Endothelial cell of umbilical vein (primary cell): ENCODE measurements around the gene HEPHL1. TPM values are rescaled to one million over a fixed set of nuclear protein-coding genes. Genes with fewer than 3 reads are reported as not detected.

Experiments
- BruUV-seq: library from RNA; stranded (reverse); fragments of 400-500 nt; replicated peaks from 2 replicates; lab custom pipeline; 2021; lab: Mats Ljungman, UMichigan
- CTCF ChIA-PET: fragments of 300-600, 350-600 bp; sonication (Branson Sonifier 250); formaldehyde crosslinking; loops from one replicate; lab custom pipeline; 2021; ENCODE audit warnings: antibody characterized with exemption, inconsistent platforms; lab: Charles Lee
- POLR2A ChIA-PET: fragments of 300-600, 350-600 bp; sonication (Branson Sonifier 250); formaldehyde crosslinking; loops from one replicate; lab custom pipeline; 2021; ENCODE audit warnings: antibody characterized with exemption, inconsistent platforms; lab: Charles Lee
- DNase-seq: peaks from one replicate; pipeline ENCODE4 v3.0.0-alpha.2; 2011; ENCODE audit warnings: low read depth, low spot score
- FAIRE-seq: peaks from 2 replicates; lab custom pipeline; 2011; peaks lifted over from hg19 to GRCh38; lab: Jason Lieb, UNC
- H2AFZ ChIP-seq: 2 replicates; pipeline ENCODE4 v1.6.0; 2012; ENCODE audit warnings: low read depth, low read length, control low read depth, inconsistent platforms
- H3K27ac ChIP-seq: 2 replicates; pipeline ENCODE4 v1.5.1; 2011; ENCODE audit warnings: low read depth, mild to moderate bottlenecking, control low read depth, low read length, moderate library complexity; ENCODE audit not compliant: insufficient read depth
- H3K27me3 ChIP-seq, 2 experiments: 2 replicates each; pipeline versions ENCODE4 v1.6.0 to v1.6.1; 2011; ENCODE audit warnings: low read length in 2 of 2, mixed read lengths in 1 of 2; ENCODE audit not compliant: control insufficient read depth in 2 of 2, insufficient read depth in 2 of 2
- H3K36me3 ChIP-seq, 2 experiments: 2 replicates in 1 of 2; 3 replicates in 1 of 2; pipeline ENCODE4 v1.5.1; 2011; ENCODE audit warnings: low read length in 2 of 2, mild to moderate bottlenecking in 1 of 2, moderate library complexity in 1 of 2; ENCODE audit not compliant: control insufficient read depth in 2 of 2, insufficient read depth in 2 of 2; ENCODE audit errors: extremely low read depth in 1 of 2
- H3K4me1 ChIP-seq: 3 replicates; pipeline ENCODE4 v1.5.1; 2011; ENCODE audit warnings: mild to moderate bottlenecking, low read length; ENCODE audit not compliant: control insufficient read depth, insufficient read depth; ENCODE audit errors: extremely low read depth
- H3K4me2 ChIP-seq: 2 replicates; pipeline ENCODE4 v1.6.1; 2011; ENCODE audit warnings: low read length, control low read depth, mixed read lengths; ENCODE audit not compliant: insufficient read depth
- H3K4me3 ChIP-seq, 3 experiments: fragments of 200-600 bp in 1 of 3; sonication (generic), shearing (Covaris generic) in 1 of 3; replicated peaks in 1 of 3; 2 replicates each; pipeline ENCODE4 v1.5.1; 2011 to 2016; ENCODE audit warnings: control low read depth in 3 of 3, low read length in 3 of 3, mild to moderate bottlenecking in 2 of 3, inconsistent platforms in 1 of 3, low read depth in 1 of 3, moderate library complexity in 1 of 3; ENCODE audit not compliant: insufficient read depth in 1 of 3
- H3K79me2 ChIP-seq: 2 replicates; pipeline ENCODE4 v1.6.0; 2012; ENCODE audit warnings: low read length, inconsistent platforms; ENCODE audit not compliant: control insufficient read depth, insufficient read depth
- H3K9ac ChIP-seq: replicated peaks from 2 replicates; pipeline ENCODE3; 2011; ENCODE audit warnings: low read length, control low read depth; ENCODE audit not compliant: insufficient read depth; ENCODE audit errors: extremely low read depth
- H3K9me1 ChIP-seq: replicated peaks from 3 replicates; pipeline ENCODE4 v1.6.0; 2011; ENCODE audit warnings: mild to moderate bottlenecking, low read length; ENCODE audit not compliant: control insufficient read depth, insufficient read depth; ENCODE audit errors: extremely low read depth
- H3K9me3 ChIP-seq: replicated peaks from 2 replicates; pipeline ENCODE4 v1.5.1; 2012; ENCODE audit warnings: low read length, inconsistent platforms; ENCODE audit not compliant: control insufficient read depth, insufficient read depth
- H4K20me1 ChIP-seq: replicated peaks from 2 replicates; pipeline ENCODE3; 2011; ENCODE audit warnings: mild to moderate bottlenecking, low read length; ENCODE audit not compliant: control insufficient read depth, insufficient read depth; ENCODE audit errors: extremely low read depth
- EZH2 ChIP-seq: IDR thresholded peaks from 2 replicates; pipeline ENCODE4 v1.6.1; 2012; ENCODE audit warnings: borderline replicate concordance, low read depth, mild to moderate bottlenecking, moderate library complexity, low read length, inconsistent platforms; ENCODE audit not compliant: severe bottlenecking
- FOS ChIP-seq: IDR thresholded peaks from 2 replicates; pipeline ENCODE4 v1.6.1; 2011; ENCODE audit warnings: mild to moderate bottlenecking, low read length, moderate library complexity, borderline replicate concordance; ENCODE audit not compliant: insufficient read depth
- JUN ChIP-seq: IDR thresholded peaks from 2 replicates; pipeline ENCODE4 v1.6.1; 2011; ENCODE audit warnings: borderline replicate concordance, low read depth; ENCODE audit not compliant: insufficient read length, insufficient read depth
- MAX ChIP-seq: IDR thresholded peaks from 2 replicates; pipeline ENCODE4 v1.6.1; 2011; ENCODE audit not compliant: insufficient read depth, insufficient read length
- MYC ChIP-seq: IDR thresholded peaks from one replicate; pipeline ENCODE4 v1.6.1; 2011; ENCODE audit warnings: mild to moderate bottlenecking, low read depth, low read length
- POLR2A ChIP-seq: IDR thresholded peaks from 2 replicates; pipeline ENCODE4 v1.6.1; 2012; ENCODE audit warnings: low read depth, mild to moderate bottlenecking, control low read depth, low read length
- POLR2AphosphoS5 ChIP-seq: IDR thresholded peaks from 2 replicates; pipeline ENCODE4 v1.6.1; 2012; ENCODE audit warnings: low read depth, mild to moderate bottlenecking, control low read depth, low read length, moderate library complexity; ENCODE audit not compliant: insufficient read depth
- dilution Hi-C: fragments of 300-500 bp; cut with MboI; formaldehyde crosslinking; loops from one replicate; pipeline ENCODE4 v1.15.0; 2019; ENCODE audit warnings: low sequenced_read_pairs; ENCODE audit not compliant: extremely low pct_ligation_motif_present
- intact Hi-C: fragments of 100-400 bp; cut with micrococcal nuclease; formaldehyde crosslinking; loops from one replicate; pipeline ENCODE4 v1.10.0; 2022
- polyA plus RNA-seq, 4 experiments: library from polyadenylated mRNA; depleted of rRNA in 3 of 4; stranded (reverse) in 3 of 4; unstranded in 1 of 4; fragments of >200 nt; gene quantifications; 2 replicates each; pipeline versions ENCODE4 v1.2.1 to v1.2.3, GENCODE V29; 2011 to 2012; ENCODE audit warnings: missing spikeins in 1 of 4
- total RNA-seq: library from RNA; stranded (reverse); gene quantifications from 2 replicates; pipeline ENCODE4 v1.2.3, GENCODE V29; 2021

The HEPHL1 gene
- total and polyA plus RNA-seq, 2 donors (not counting 3 experiments of a cell fraction or from before 2014, with no cell fraction given) = not detected

- dilution Hi-C loops = no loop called here
- H3K4me3 ChIP-seq = no peak overlapping the region
- no peaks in the 10 kb centered on the region for H3K9me1 ChIP-seq
- no peak overlapping the region for H3K27ac ChIP-seq
- no peak overlapping the region for H3K4me2 ChIP-seq
- no peak for TF ChIP-seq MAX
- TF ChIP-seq MYC = no peak
- TF ChIP-seq FOS = no peak
- no peak for TF ChIP-seq POLR2A
- TF ChIP-seq POLR2AphosphoS5 = no peak
- TF ChIP-seq JUN = no peak
- FAIRE-seq (no peak), DNase-seq (no peak)
- no TSS peak for BruUV-seq
- no peak overlapping the region for H2AFZ ChIP-seq
- H4K20me1 ChIP-seq = no peaks in the 10 kb centered on the region
- ChIA-PET POLR2A (no interaction called here), CTCF (interaction anchor here (0.6 kb wide), 1 partner anchor 69 kb away, joined by 5 read pairs; no protein-coding TSS in a partner anchor)
- intact Hi-C loops = no loop called here
- H3K9ac ChIP-seq = no peak overlapping the region
- H3K4me1 ChIP-seq = no peaks in the 10 kb centered on the region
- no peaks in the 10 kb centered on the region for H3K79me2 ChIP-seq
- H3K36me3 ChIP-seq = no peaks in the 10 kb centered on the region
- no peaks in the 10 kb centered on the region for H3K9me3 ChIP-seq
- no peaks in the 10 kb centered on the region for H3K27me3 ChIP-seq
Observed at GRCh38 chr11:94031625-94032024, 10.5 kb downstream of the HEPHL1 start.

GRCh38 chr11:94032066-94032465 lies 10.9 kb downstream of the HEPHL1 start:
- FAIRE-seq = no peak
- Histone ChIP-seq H3K4me2 (no peak overlapping the region), H3K27me3 (no peaks in the 10 kb centered on the region), H3K27ac (no peak overlapping the region), H3K4me1 (no peaks in the 10 kb centered on the region), H3K9me1 (no peaks in the 10 kb centered on the region), H4K20me1 (no peaks in the 10 kb centered on the region), H3K4me3 (no peak overlapping the region), H3K36me3 (no peaks in the 10 kb centered on the region), H3K9me3 (no peaks in the 10 kb centered on the region), H3K9ac (no peak overlapping the region), H2AFZ (no peak overlapping the region), H3K79me2 (no peaks in the 10 kb centered on the region)
- CTCF ChIA-PET = no interaction called here
- dilution Hi-C loops = no loop called here
- POLR2A ChIA-PET = no interaction called here
- DNase-seq = no peak
- BruUV-seq = no TSS peak
- TF ChIP-seq POLR2AphosphoS5 = no peak
- TF ChIP-seq MAX = no peak
- TF ChIP-seq FOS = no peak
- no peak for TF ChIP-seq EZH2
- TF ChIP-seq JUN = no peak
- no peak for TF ChIP-seq POLR2A
- intact Hi-C loops = no loop called here
